ENCODE data around the gene AMN.
"Not testable (repeated sequence)": the region's sequence is repeated elsewhere in the genome, so short reads cannot be mapped to it uniquely, and the experiment has no call there.

AMN gene

GRCh38 chr14:102926104-102926503, 3.6 kb downstream of the AMN start:
- TF ChIP-seq CTCF (IDR thresholded peaks at IDR 0.05; ENCODE audit: borderline replicate concordance, insufficient read depth, low read depth, low read length): no peak
- no peak overlapping the region for H3K4me3 ChIP-seq (ENCODE audit: low read depth, low read length)

GRCh38 chr14:102926840-102927239, 4.4 kb downstream of the AMN start:
- not testable (repeated sequence) for H3K4me3 ChIP-seq (ENCODE audit: low read depth, low read length)

- no peak for TF ChIP-seq CTCF (IDR thresholded peaks at IDR 0.05; ENCODE audit: borderline replicate concordance, insufficient read depth, low read depth, low read length)
- H3K4me3 ChIP-seq (ENCODE audit: low read depth, low read length): no peak overlapping the region
Measured at GRCh38 chr14:102927346-102927877, 4.9 kb downstream of the AMN start.

- peak overlapping the region; percentile 51 for H3K4me3 ChIP-seq (ENCODE audit: low read depth, low read length)
- TF ChIP-seq CTCF (IDR thresholded peaks at IDR 0.05; ENCODE audit: borderline replicate concordance, insufficient read depth, low read depth, low read length): no peak
Measured at GRCh38 chr14:102927878-102928411, 5.5 kb downstream of the AMN start.

GRCh38 chr14:102928412-102929240, 6.2 kb downstream of the AMN start:
- TF ChIP-seq CTCF (IDR thresholded peaks at IDR 0.05; ENCODE audit: borderline replicate concordance, insufficient read depth, low read depth, low read length): no peak
- H3K4me3 ChIP-seq (ENCODE audit: low read depth, low read length): peak overlapping the region; percentile 51

GRCh38 chr14:102929241-102930137, 7.0 kb downstream of the AMN start:
- no peak overlapping the region for H3K4me3 ChIP-seq (ENCODE audit: low read depth, low read length)
- TF ChIP-seq CTCF (IDR thresholded peaks at IDR 0.05; ENCODE audit: borderline replicate concordance, insufficient read depth, low read depth, low read length): no peak

GRCh38 chr14:102930138-102930752, 7.8 kb downstream of the AMN start:
- H3K4me3 ChIP-seq (ENCODE audit: low read depth, low read length): no peak overlapping the region
- no peak for TF ChIP-seq CTCF (IDR thresholded peaks at IDR 0.05; ENCODE audit: borderline replicate concordance, insufficient read depth, low read depth, low read length)

Data from GM12875 (cell line).